Gastrocnemius medialis (tissue), 4 donors: Measurements from ENCODE around the gene COL11A2.

Experiments
- CTCF ChIP-seq, 5 experiments: fragments of 450-650 bp in 3 of 5; fragments of 200-600 bp in 2 of 5; sonication (generic) in 2 of 5; IDR thresholded peaks in 4 of 5; conservative IDR thresholded peaks in 1 of 5; 1 replicate in 4 of 5; 2 replicates in 1 of 5; pipeline ENCODE4 v1.5.1; 2016 to 2019; ENCODE audit warnings: antibody characterized with exemption in 5 of 5, mild to moderate bottlenecking in 3 of 5, moderate library complexity in 3 of 5
- POLR2A ChIP-seq, 2 donors: fragments of 450-650 bp; IDR thresholded peaks; one replicate each; pipeline ENCODE4 v1.6.1; 2017; ENCODE audit warnings: antibody characterized with exemption in 2 of 2, mild to moderate bottlenecking in 2 of 2, moderate library complexity in 2 of 2

- no peak for TF ChIP-seq CTCF (IDR thresholded peaks at IDR 0.05 in 4 of 5, conservative IDR thresholded peaks at IDR 0.05 in 1 of 5)
- no peak for TF ChIP-seq POLR2A (IDR thresholded peaks at IDR 0.05)
Observed at GRCh38 chr6:33199687-33200218, 7.5 kb upstream of the COL11A2 start.
